HCT116 (cell line): Measurements from ENCODE around the gene NAA15. TPM values are rescaled to one million over a fixed set of nuclear protein-coding genes. Genes with fewer than 3 reads are reported as not detected.

Experiments used
- ATAC-seq: fragments of 200-7000 bp; cut with Tn5 transposase; 2 replicates; pipeline ENCODE4 v1.9.1; 2020; ENCODE audit warnings: mild to moderate bottlenecking, moderate library complexity
- BruUV-seq: library from RNA; stranded (reverse); fragments of 400-500 nt; replicated peaks from 2 replicates; lab custom pipeline; 2021; lab: Mats Ljungman, UMichigan
- CTCF ChIA-PET: fragments of 300-600 bp; sonication (Branson Sonifier 250); formaldehyde crosslinking; loops from one replicate; lab custom pipeline; 2021; ENCODE audit warnings: antibody characterized with exemption; lab: Charles Lee
- POLR2A ChIA-PET: fragments of 300-600, 350-600 bp; sonication (Branson Sonifier 250); formaldehyde crosslinking; loops from one replicate; lab custom pipeline; 2021; ENCODE audit warnings: antibody characterized with exemption; lab: Charles Lee
- RAD21 ChIA-PET, 2 experiments: fragments of 300-600 bp; sonication (Branson Sonifier 250); formaldehyde crosslinking; loops; one replicate each; lab custom pipeline; 2023; ENCODE audit warnings: low total read pairs in 2 of 2; ENCODE audit not compliant: uncharacterized antibody in 2 of 2, unreplicated experiment in 2 of 2, low non-redundant PET in 1 of 2; lab: Charles Lee
- DNase-seq: peaks from one replicate; pipeline ENCODE4 v3.0.0-alpha.2; 2010; ENCODE audit warnings: low read depth, low spot score
- H2AFZ ChIP-seq: fragments of 200-600 bp; shearing (Covaris generic), sonication (generic); 2 replicates; pipeline ENCODE4 v1.6.1; 2017; ENCODE audit warnings: low read depth, mixed run types, mixed read lengths, antibody characterized with exemption, low read length; ENCODE audit not compliant: poor library complexity, severe bottlenecking
- H3K27ac ChIP-seq: 2 replicates; pipeline ENCODE4 v1.5.1; 2012; ENCODE audit warnings: low read depth, low read length
- H3K27me3 ChIP-seq: fragments of 200-600 bp; sonication (generic); 2 replicates; pipeline ENCODE4 v1.6.1; 2016; ENCODE audit warnings: mixed run types, low read length, mixed read lengths; ENCODE audit not compliant: insufficient read depth
- H3K36me3 ChIP-seq, 2 experiments: fragments of 200-500 bp in 1 of 2; fragments of 200-600 bp in 1 of 2; sonication (Bioruptor generic) in 1 of 2; sonication (generic) in 1 of 2; 2 replicates each; pipeline versions ENCODE4 v1.5.1 to v1.6.1; 2014 to 2016; ENCODE audit warnings: low read length in 2 of 2, inconsistent platforms in 1 of 2, mixed read lengths in 1 of 2, mixed run types in 1 of 2; ENCODE audit not compliant: insufficient read depth in 2 of 2, control insufficient read depth in 1 of 2
- H3K4me1 ChIP-seq, 2 experiments: fragments of 200-600 bp in 1 of 2; sonication (generic) in 1 of 2; 2 replicates each; pipeline versions ENCODE4 v1.5.1 to v1.6.1; 2012 to 2017; ENCODE audit warnings: low read length in 2 of 2, inconsistent platforms in 1 of 2, mild to moderate bottlenecking in 1 of 2, mixed read lengths in 1 of 2, mixed run types in 1 of 2, moderate library complexity in 1 of 2; ENCODE audit not compliant: insufficient read depth in 2 of 2, control insufficient read depth in 1 of 2
- H3K4me2 ChIP-seq: fragments of 200-600 bp; sonication (generic); 2 replicates; pipeline ENCODE4 v1.6.1; 2017; ENCODE audit warnings: mixed run types, low read length, mixed read lengths
- H3K4me3 ChIP-seq, 2 experiments: fragments of 200-600 bp in 1 of 2; sonication (generic) in 1 of 2; replicated peaks in 1 of 2; 2 replicates each; pipeline ENCODE4 v1.5.1; 2011 to 2016; ENCODE audit warnings: low read length in 2 of 2, control low read depth in 1 of 2, low read depth in 1 of 2, mild to moderate bottlenecking in 1 of 2, mixed read lengths in 1 of 2, mixed run types in 1 of 2
- H3K79me2 ChIP-seq: fragments of 200-600 bp; sonication (generic); 2 replicates; pipeline ENCODE4 v1.6.1; 2017; ENCODE audit warnings: mild to moderate bottlenecking, mixed run types, low read length, moderate library complexity, mixed read lengths; ENCODE audit not compliant: insufficient read depth
- H3K9ac ChIP-seq: fragments of 200-600 bp; sonication (generic); 2 replicates; pipeline ENCODE4 v1.6.1; 2016; ENCODE audit warnings: low read length, mixed read lengths
- H3K9me2 ChIP-seq: fragments of 200-600 bp; sonication (generic), shearing (Covaris generic); 2 replicates; pipeline ENCODE4 v1.6.1; 2017; ENCODE audit warnings: mixed run types, mild to moderate bottlenecking, moderate library complexity; ENCODE audit not compliant: insufficient read depth
- H3K9me3 ChIP-seq, 2 experiments: fragments of 200-500 bp in 1 of 2; fragments of 200-600 bp in 1 of 2; sonication (Bioruptor generic) in 1 of 2; sonication (generic) in 1 of 2; 2 replicates each; pipeline ENCODE4 v1.6.1; 2014 to 2017; ENCODE audit warnings: low read length in 2 of 2, mixed read lengths in 2 of 2, inconsistent platforms in 1 of 2, low read depth in 1 of 2, mild to moderate bottlenecking in 1 of 2, mixed run types in 1 of 2, moderate library complexity in 1 of 2; ENCODE audit not compliant: control insufficient read depth in 1 of 2, insufficient read depth in 1 of 2
- H4K20me1 ChIP-seq: fragments of 200-600 bp; sonication (generic), shearing (Covaris generic); 2 replicates; pipeline ENCODE4 v1.6.1; 2017; ENCODE audit warnings: mixed run types, mild to moderate bottlenecking, moderate library complexity; ENCODE audit not compliant: insufficient read depth
- CBX3 ChIP-seq: IDR thresholded peaks from 2 replicates; pipeline ENCODE4 v1.6.1; 2012; ENCODE audit warnings: low read depth
- ELF1 ChIP-seq: IDR thresholded peaks from 2 replicates; pipeline ENCODE4 v1.6.1; 2012; ENCODE audit warnings: low read depth, borderline replicate concordance
- EZH2 ChIP-seq: fragments of 200-600 bp; sonication (generic); IDR thresholded peaks from 2 replicates; pipeline ENCODE4 v1.6.1; 2017; ENCODE audit warnings: antibody characterized with exemption, mixed run types
- FOSL1 ChIP-seq: IDR thresholded peaks from 2 replicates; pipeline ENCODE4 v1.6.1; 2012; ENCODE audit warnings: low read depth
- POLR2A ChIP-seq: IDR thresholded peaks from 2 replicates; pipeline ENCODE4 v1.7.0; 2011; ENCODE audit warnings: borderline replicate concordance; ENCODE audit not compliant: insufficient read depth, insufficient read length; ENCODE audit errors: extremely low read depth
- POLR2AphosphoS5 ChIP-seq: IDR thresholded peaks from 2 replicates; pipeline ENCODE4 v1.6.1; 2011; ENCODE audit warnings: mild to moderate bottlenecking, low read depth, low read length, moderate library complexity
- SP1 ChIP-seq: IDR thresholded peaks from 2 replicates; pipeline ENCODE4 v1.6.1; 2012; ENCODE audit warnings: low read depth
- ZBTB33 ChIP-seq: IDR thresholded peaks from 2 replicates; pipeline ENCODE4 v1.6.1; 2011; ENCODE audit warnings: mild to moderate bottlenecking, low read length, moderate library complexity; ENCODE audit not compliant: insufficient replicate concordance; ENCODE audit errors: extremely low read depth
- intact Hi-C: fragments of 100-400 bp; cut with micrococcal nuclease; formaldehyde crosslinking; loops from 2 replicates; pipeline ENCODE4 v1.10.0; 2022
- total RNA-seq: library from RNA; stranded (reverse); gene quantifications from one replicate; pipeline ENCODE4 v1.2.1, GENCODE V29; 2021; ENCODE audit not compliant: unreplicated experiment

Gene NAA15
- total RNA-seq, 1 experiment from 2014 or later = 79.7 TPM

- H4K20me1 ChIP-seq = no peaks in the 10 kb centered on the region
- ATAC-seq (no peak), DNase-seq (no peak)
- no peak within 1 kb of the TSS for H3K27ac ChIP-seq
- CTCF ChIA-PET = no interaction called here
- BruUV-seq = no TSS peak
- no peak within 1 kb of the TSS for H3K9ac ChIP-seq
- H3K9me2 ChIP-seq = no peaks in the 10 kb centered on the region
- no peak within 1 kb of the TSS for H2AFZ ChIP-seq
- H3K4me1 ChIP-seq = no peaks in the 10 kb centered on the region
- RAD21 ChIA-PET = no interaction called here
- intact Hi-C loops = no loop called here
- TF ChIP-seq POLR2A = no peak
- TF ChIP-seq ELF1 = no peak
- TF ChIP-seq EZH2 = no peak
- no peak for TF ChIP-seq POLR2AphosphoS5
- no peak for TF ChIP-seq CBX3
- TF ChIP-seq FOSL1 = no peak
- TF ChIP-seq ZBTB33 = no peak
- no peak for TF ChIP-seq SP1
- H3K4me2 ChIP-seq = no peak within 1 kb of the TSS
- no peaks in the 10 kb centered on the region for H3K79me2 ChIP-seq
- no peak within 1 kb of the TSS for H3K4me3 ChIP-seq
- no peaks in the 10 kb centered on the region for H3K36me3 ChIP-seq
- H3K9me3 ChIP-seq = no peaks in the 10 kb centered on the region
- POLR2A ChIA-PET = no interaction called here
- no peaks in the 10 kb centered on the region for H3K27me3 ChIP-seq
Observed at GRCh38 chr4:139279760-139280620, 21.3 kb upstream of the NAA15 start, which contains the start of gene MGARP. Gene MGARP, minus strand, starts transcription at chr4:139280225. Its CDS starts 67 bp downstream, at chr4:139280158.
